A549 treated with DMSO at 1 μM for 4 hours (cell line): ENCODE results near the gene GSTT2B. TPM values are rescaled to one million over a fixed set of nuclear protein-coding genes. Genes with fewer than 3 reads are reported as not detected.

Source experiments
- total RNA-seq: library from RNA; stranded (reverse); fragments of 200-300 nt; extraction: Qiagen RNA extraction; gene quantifications from 5 replicates; pipeline ENCODE4 v1.2.3, GENCODE V29; 2022; ENCODE audit warnings: low read depth

The GSTT2B gene, protein sequence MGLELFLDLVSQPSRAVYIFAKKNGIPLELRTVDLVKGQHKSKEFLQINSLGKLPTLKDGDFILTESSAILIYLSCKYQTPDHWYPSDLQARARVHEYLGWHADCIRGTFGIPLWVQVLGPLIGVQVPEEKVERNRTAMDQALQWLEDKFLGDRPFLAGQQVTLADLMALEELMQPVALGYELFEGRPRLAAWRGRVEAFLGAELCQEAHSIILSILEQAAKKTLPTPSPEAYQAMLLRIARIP
- 0.17 to 0.54 TPM (median 0.26 TPM) in 5 replicates for total RNA-seq

DNA sequence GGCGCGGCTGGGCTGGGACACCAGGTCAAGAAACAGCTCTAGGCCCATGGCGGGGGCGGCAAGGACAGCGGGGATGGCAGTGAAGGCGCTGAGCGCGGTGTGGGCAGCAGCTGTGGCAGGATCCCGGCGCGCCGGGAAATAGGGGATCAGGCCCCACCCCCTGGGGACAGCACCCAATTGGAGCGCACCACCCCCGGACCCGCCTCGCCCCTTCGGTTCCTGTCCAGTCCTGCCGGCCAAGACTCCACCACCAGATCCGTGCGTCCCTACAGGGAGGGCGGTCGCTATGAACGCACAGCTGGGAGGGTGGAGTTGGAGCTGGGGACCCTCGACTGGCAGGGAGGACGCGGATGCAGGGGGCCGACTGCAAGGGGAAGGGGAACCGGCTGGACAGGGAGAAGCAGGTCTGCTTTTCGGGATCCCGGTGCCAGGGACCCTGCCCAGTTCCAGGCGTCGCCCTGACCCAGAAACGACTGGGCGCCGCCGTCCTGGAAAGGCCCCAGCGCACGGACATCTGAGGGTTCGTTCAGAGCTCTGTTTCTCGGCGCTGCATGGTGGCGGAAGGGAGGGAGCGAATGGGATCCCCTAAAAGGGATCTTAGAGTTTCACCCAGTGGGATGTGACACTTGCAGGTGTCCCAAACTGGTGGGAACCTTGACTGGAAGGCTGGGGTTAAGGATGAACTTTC is at the start of gene GSTT2B:
Gene GSTT2B, minus strand, starts transcription at position 112 of the 688 bp plus-strand sequence. Its CDS starts 64 bp downstream, at position 48.

DNA sequence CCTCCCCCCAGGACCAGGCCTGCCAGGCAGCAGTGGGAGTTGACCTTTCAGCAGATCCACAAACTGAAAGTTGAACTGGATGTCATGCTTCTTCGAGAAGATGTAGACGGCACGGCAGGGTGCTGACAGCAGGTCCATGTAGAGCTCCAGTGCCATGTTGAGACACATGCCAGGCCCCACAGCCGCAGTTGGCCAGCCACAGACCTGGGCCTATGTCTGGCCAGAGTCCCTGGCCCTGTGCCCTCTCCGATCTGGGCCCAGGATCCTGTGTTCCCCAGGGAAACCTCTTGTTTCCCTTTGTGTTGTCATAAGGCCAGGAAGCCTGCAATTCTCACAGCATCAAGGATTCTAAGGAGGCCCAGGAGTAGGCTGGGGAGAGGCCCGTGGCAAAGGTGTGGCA is 44.2 kb upstream of the GSTT2B start, which contains the start of gene GSTT4:
Gene GSTT4, minus strand, starts transcription at position 253 of the 400 bp plus-strand sequence. Its CDS starts 97 bp downstream, at position 156.

DNA sequence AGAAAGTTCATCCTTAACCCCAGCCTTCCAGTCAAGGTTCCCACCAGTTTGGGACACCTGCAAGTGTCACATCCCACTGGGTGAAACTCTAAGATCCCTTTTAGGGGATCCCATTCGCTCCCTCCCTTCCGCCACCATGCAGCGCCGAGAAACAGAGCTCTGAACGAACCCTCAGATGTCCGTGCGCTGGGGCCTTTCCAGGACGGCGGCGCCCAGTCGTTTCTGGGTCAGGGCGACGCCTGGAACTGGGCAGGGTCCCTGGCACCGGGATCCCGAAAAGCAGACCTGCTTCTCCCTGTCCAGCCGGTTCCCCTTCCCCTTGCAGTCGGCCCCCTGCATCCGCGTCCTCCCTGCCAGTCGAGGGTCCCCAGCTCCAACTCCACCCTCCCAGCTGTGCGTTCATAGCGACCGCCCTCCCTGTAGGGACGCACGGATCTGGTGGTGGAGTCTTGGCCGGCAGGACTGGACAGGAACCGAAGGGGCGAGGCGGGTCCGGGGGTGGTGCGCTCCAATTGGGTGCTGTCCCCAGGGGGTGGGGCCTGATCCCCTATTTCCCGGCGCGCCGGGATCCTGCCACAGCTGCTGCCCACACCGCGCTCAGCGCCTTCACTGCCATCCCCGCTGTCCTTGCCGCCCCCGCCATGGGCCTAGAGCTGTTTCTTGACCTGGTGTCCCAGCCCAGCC is 18.7 kb upstream of the GSTT2B start, which contains the start of gene GSTT2:
Gene GSTT2, plus strand, starts transcription at position 578 of the 684 bp plus-strand sequence.

DNA sequence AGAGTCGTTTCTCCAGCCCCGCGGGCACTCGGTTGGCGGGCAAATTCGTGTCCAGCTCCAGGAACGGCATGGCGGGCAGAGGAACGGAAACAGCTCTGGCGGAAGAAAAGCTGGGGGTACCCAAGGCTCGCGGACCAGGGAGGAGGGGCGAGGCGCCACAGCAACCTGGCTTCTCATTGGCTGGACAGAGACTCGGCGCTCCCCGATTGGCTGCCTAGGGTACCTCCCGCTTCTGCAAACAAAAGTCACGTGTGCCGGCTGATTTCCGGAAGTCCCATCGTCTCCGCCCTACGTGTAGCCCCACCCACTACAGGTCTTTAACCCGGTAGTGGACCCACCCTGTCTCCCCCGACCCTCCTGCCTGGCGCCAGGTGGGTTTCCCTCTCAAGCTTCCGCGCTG is 13.3 kb upstream of the GSTT2B start, which contains the start of gene DDT:
Gene DDT, minus strand, starts transcription at position 97 of the 400 bp plus-strand sequence. Its CDS starts 27 bp downstream, at position 70.

DNA sequence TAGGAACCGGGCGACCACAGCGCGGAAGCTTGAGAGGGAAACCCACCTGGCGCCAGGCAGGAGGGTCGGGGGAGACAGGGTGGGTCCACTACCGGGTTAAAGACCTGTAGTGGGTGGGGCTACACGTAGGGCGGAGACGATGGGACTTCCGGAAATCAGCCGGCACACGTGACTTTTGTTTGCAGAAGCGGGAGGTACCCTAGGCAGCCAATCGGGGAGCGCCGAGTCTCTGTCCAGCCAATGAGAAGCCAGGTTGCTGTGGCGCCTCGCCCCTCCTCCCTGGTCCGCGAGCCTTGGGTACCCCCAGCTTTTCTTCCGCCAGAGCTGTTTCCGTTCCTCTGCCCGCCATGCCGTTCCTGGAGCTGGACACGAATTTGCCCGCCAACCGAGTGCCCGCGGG is 5.6 kb upstream of the GSTT2B start, which contains the start of gene DDTL:
Gene DDTL, plus strand, starts transcription at position 321 of the 400 bp plus-strand sequence. Its CDS starts 27 bp downstream, at position 348.

Other genes starting within 250 kb of the GSTT2B start
- gene ZNF70, start 210.1 kb downstream of the GSTT2B start, total RNA-seq, result 0.99 to 1.3 TPM (median 1.2 TPM) in 5 replicates
- gene VPREB3, start 206.8 kb downstream of the GSTT2B start, total RNA-seq, result 0.51 to 0.87 TPM (median 0.64 TPM) in 5 replicates
- gene C22orf15, start 198.2 kb downstream of the GSTT2B start, total RNA-seq, result not detected in 5 replicates
- 84.1 to 177 TPM (median 168 TPM) in 5 replicates for gene CHCHD10, start 193.2 kb downstream of the GSTT2B start, total RNA-seq
- gene MMP11, start 188.3 kb downstream of the GSTT2B start, total RNA-seq, result 0.11 to 0.23 TPM (median 0.14 TPM) in 5 replicates
- 47.3 to 58.2 TPM (median 50.3 TPM) in 5 replicates for gene SMARCB1, start 174.2 kb downstream of the GSTT2B start, total RNA-seq
- gene DERL3, start 122.2 kb downstream of the GSTT2B start, total RNA-seq, result 0.43 to 0.69 TPM (median 0.47 TPM) in 5 replicates
- 8.7 to 10.0 TPM (median 9.7 TPM) in 5 replicates for gene SLC2A11, start 103.3 kb downstream of the GSTT2B start, total RNA-seq
- gene MIF, start 66.8 kb downstream of the GSTT2B start, total RNA-seq, result 485 to 881 TPM (median 831 TPM) in 5 replicates
- 1.6 to 1.9 TPM (median 1.7 TPM) in 5 replicates for gene DDTL, start 5.7 kb upstream of the GSTT2B start, total RNA-seq
- 103 to 162 TPM (median 139 TPM) in 5 replicates for gene DDT, start 13.2 kb upstream of the GSTT2B start, total RNA-seq
- gene GSTT2, start 18.9 kb upstream of the GSTT2B start, total RNA-seq, result not detected in 5 replicates
- not detected in 5 replicates for gene GSTT4, start 44.3 kb upstream of the GSTT2B start, total RNA-seq
- gene CABIN1, start 50.1 kb upstream of the GSTT2B start, total RNA-seq, result 17.3 to 22.7 TPM (median 20.2 TPM) in 5 replicates
- 54.2 to 70.2 TPM (median 58.4 TPM) in 5 replicates for gene SUSD2, start 220.3 kb upstream of the GSTT2B start, total RNA-seq